Measurements from ENCODE around the gene PIH1D1. TPM values are rescaled to one million over a fixed set of nuclear protein-coding genes. Genes with fewer than 3 reads are reported as not detected.

The PIH1D1 gene
- total and polyA plus RNA-seq, 10 of the 15 experiments (the other 5 are each of a cell fraction or from before 2014, with no cell fraction given): 16.1 to 153 (median 106) TPM

GRCh38 chr19:49498475-49498874, 46.9 kb upstream of the PIH1D1 start:
- POLR2A ChIA-PET: interaction anchor here (0.7 to 2.2 kb wide), 2 partner anchors 10 to 14 kb away, joined by 4 to 11 read pairs; partner anchors contain the start of gene RPL13A
- no peaks in the 10 kb centered on the region for H3K27me3 ChIP-seq (replicated peaks in 1 of 2; ENCODE audit: control insufficient read depth in 2 of 2, insufficient read depth in 2 of 2, low read length in 1 of 2)
- no peak for DNase-seq (ENCODE audit: low read depth, low spot score)
- SMC1A ChIA-PET (ENCODE audit: uncharacterized antibody, unreplicated experiment): no interaction called here
- H3K9me3 ChIP-seq (replicated peaks; ENCODE audit: control insufficient read depth, insufficient read depth, low read length): no peaks in the 10 kb centered on the region; the same call in 2 of the 3 replicates
- TF ChIP-seq POLR2AphosphoS2 (IDR thresholded peaks at IDR 0.05; ENCODE audit: low read depth, low read length) (0 out of 2 replicates have a peak, but pooled peaks have one; percentile 50), ZNF384 (IDR thresholded peaks at IDR 0.05; ENCODE audit: borderline replicate concordance, low read depth, low read length) (no peak)
- WGBS (ENCODE audit: insufficient coverage, insufficient replicate concordance, low lambda C conversion rate, missing lambda C conversion rate): 25% methylated on average over 7 of the region's 7 CpGs
- H3K9ac ChIP-seq (ENCODE audit: control insufficient read depth, insufficient read depth, low read length): peak overlapping the region; percentile 32
- ATAC-seq: no peak
- no peak overlapping the region for H2AFZ ChIP-seq (ENCODE audit: control insufficient read depth, low read depth, low read length)
- CTCF ChIA-PET: interaction anchor here (1.1 to 1.4 kb wide), 2 partner anchors 48 to 72 kb away, joined by 5 to 8 read pairs; no protein-coding TSS in a partner anchor
- peaks cover 30% of the 10 kb centered on the region for H3K79me2 ChIP-seq (ENCODE audit: control insufficient read depth, insufficient read depth, low read length)
- no peak for FAIRE-seq
- RAD21 ChIA-PET (ENCODE audit: unreplicated experiment): interaction anchor here (2.0 kb wide), 1 partner anchor 178 kb away, joined by 4 read pairs; no protein-coding TSS in a partner anchor
- in situ Hi-C loops (cut with MboI): loop anchor here (5.0 kb wide), 1 partner anchor 169 kb away; the partner anchor contains the start of genes BCL2L12 and IRF3
- H3K36me3 ChIP-seq (ENCODE audit: control insufficient read depth in 2 of 2, insufficient read depth in 2 of 2, low read length in 1 of 2): peaks cover 14 to 25% of the 10 kb centered on the region in 2 experiments
- no TSS peak for BruUV-seq (replicated peaks)
- H3K4me2 ChIP-seq (ENCODE audit: control insufficient read depth, insufficient read depth): peak overlapping the region; percentile 91
- peaks cover 35% of the 10 kb centered on the region for H3K4me1 ChIP-seq (ENCODE audit: control insufficient read depth, insufficient read depth, low read length)
- intact Hi-C loops (cut with micrococcal nuclease; ENCODE audit: unreplicated experiment): no loop called here
- peaks cover 7% of the 10 kb centered on the region; the same call in 1 of the 2 replicates for H4K20me1 ChIP-seq (ENCODE audit: control insufficient read depth, insufficient read depth)
- H3K4me3 ChIP-seq: peak overlapping the region; percentile 79
- H3K27ac ChIP-seq (ENCODE audit: control insufficient read depth, insufficient read depth): 0 out of 2 replicates have a peak overlapping the region, but pooled peaks have one; percentile 11

- CTCF ChIA-PET: no interaction called here
- no peak overlapping the region for H2AFZ ChIP-seq (ENCODE audit: control insufficient read depth, low read depth, low read length)
- H3K4me1 ChIP-seq (ENCODE audit: control insufficient read depth, insufficient read depth, low read length): peaks cover 35% of the 10 kb centered on the region
- H4K20me1 ChIP-seq (ENCODE audit: control insufficient read depth, insufficient read depth): peaks cover 7% of the 10 kb centered on the region; the same call in 1 of the 2 replicates
- RAD21 ChIA-PET (ENCODE audit: unreplicated experiment): interaction anchor here (2.0 kb wide), 1 partner anchor 179 kb away, joined by 4 read pairs; no protein-coding TSS in a partner anchor
- H3K27me3 ChIP-seq (replicated peaks in 1 of 2; ENCODE audit: control insufficient read depth in 2 of 2, insufficient read depth in 2 of 2, low read length in 1 of 2): no peaks in the 10 kb centered on the region
- H3K79me2 ChIP-seq (ENCODE audit: control insufficient read depth, insufficient read depth, low read length): peaks cover 30% of the 10 kb centered on the region
- POLR2A ChIA-PET: interaction anchor here (2.2 kb wide), 1 partner anchor 9 kb away, joined by 11 read pairs; the partner anchor contains the start of gene RPL13A
- peaks cover 14 to 31% of the 10 kb centered on the region in 2 experiments for H3K36me3 ChIP-seq (ENCODE audit: control insufficient read depth in 2 of 2, insufficient read depth in 2 of 2, low read length in 1 of 2)
- no peak for TF ChIP-seq NFIC (IDR thresholded peaks at IDR 0.05; ENCODE audit: low read depth, low read length)
- TF ChIP-seq HSF1 (IDR thresholded peaks at IDR 0.05; ENCODE audit: low read depth, low read length): no peak
- TF ChIP-seq ASH2L (IDR thresholded peaks at IDR 0.05; ENCODE audit: borderline replicate concordance, low read depth): no peak
- TF ChIP-seq MAX (IDR thresholded peaks at IDR 0.05; ENCODE audit: low read depth, low read length): no peak
- TF ChIP-seq ATF7 (IDR thresholded peaks at IDR 0.05; ENCODE audit: low read depth): no peak
- TF ChIP-seq NR2F1 (conservative IDR thresholded peaks at IDR 0.05): peak; percentile 41; the same call in 1 of the 2 replicates
- no peak for TF ChIP-seq SMC3 (IDR thresholded peaks at IDR 0.05; ENCODE audit: borderline replicate concordance, low read length)
- 21% methylated on average over 12 of the region's 12 CpGs for WGBS (ENCODE audit: insufficient coverage, insufficient replicate concordance, low lambda C conversion rate, missing lambda C conversion rate)
- H3K4me3 ChIP-seq: peak overlapping the region; percentile 79
- H3K9me3 ChIP-seq (replicated peaks; ENCODE audit: control insufficient read depth, insufficient read depth, low read length): no peaks in the 10 kb centered on the region; the same call in 1 of the 3 replicates
- SMC1A ChIA-PET (ENCODE audit: uncharacterized antibody, unreplicated experiment): no interaction called here
- H3K27ac ChIP-seq (ENCODE audit: control insufficient read depth, insufficient read depth): no peak overlapping the region
- DNase-seq (ENCODE audit: low read depth, low spot score) (no peak), FAIRE-seq (no peak), ATAC-seq (no peak)
- intact Hi-C loops (cut with micrococcal nuclease; ENCODE audit: unreplicated experiment) (loop anchor here (2.0 kb wide), 3 partner anchors 143 to 179 kb away; partner anchors contain the start of genes PRMT1 and RRAS), in situ Hi-C loops (cut with MboI) (loop anchor here (5.0 kb wide), 1 partner anchor 170 kb away; the partner anchor contains the start of genes BCL2L12 and IRF3)
- no TSS peak for BruUV-seq (replicated peaks)
- peak overlapping the region; percentile 100 for H3K9ac ChIP-seq (ENCODE audit: control insufficient read depth, insufficient read depth, low read length)
- peak overlapping the region; percentile 91 for H3K4me2 ChIP-seq (ENCODE audit: control insufficient read depth, insufficient read depth)
Measured at GRCh38 chr19:49497789-49498103, 46.1 kb upstream of the PIH1D1 start.
